ENCODE results near the gene HOXA2.

Gene HOXA2

DNA sequence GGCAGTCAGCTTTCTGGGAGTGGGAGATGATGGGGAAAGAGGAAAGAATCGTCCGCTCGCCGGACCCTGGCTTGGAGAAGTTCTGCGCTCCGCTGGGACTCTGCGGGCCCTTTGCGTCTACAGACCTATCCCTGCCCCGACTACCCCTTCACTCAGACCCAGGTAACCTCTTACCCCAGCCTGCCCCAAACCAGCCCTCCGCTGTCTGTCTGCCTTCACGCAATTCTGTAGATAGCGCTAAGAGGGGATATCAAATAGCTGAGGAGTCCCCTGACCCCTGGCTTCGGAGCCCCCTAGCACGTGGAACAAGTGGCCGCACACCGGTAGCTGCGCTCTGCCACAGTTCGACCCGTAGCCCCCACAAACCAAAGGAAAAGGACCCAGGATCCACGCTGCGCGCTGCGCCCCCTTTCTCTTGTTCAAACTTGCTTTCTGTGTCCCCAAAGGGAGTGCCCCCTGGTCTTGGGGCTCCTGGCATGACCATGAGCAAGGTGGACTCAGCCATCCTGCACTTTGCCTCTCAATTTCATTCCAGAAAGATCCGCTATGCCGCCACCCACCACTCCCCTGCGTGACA is 21.1 kb upstream of the HOXA2 start:
- DNase-seq (ENCODE audit: low read depth) = no peak
- no peak overlapping the region for H3K4me3 ChIP-seq (ENCODE audit: low read depth, low read length)
- TF ChIP-seq, protein P1, sequence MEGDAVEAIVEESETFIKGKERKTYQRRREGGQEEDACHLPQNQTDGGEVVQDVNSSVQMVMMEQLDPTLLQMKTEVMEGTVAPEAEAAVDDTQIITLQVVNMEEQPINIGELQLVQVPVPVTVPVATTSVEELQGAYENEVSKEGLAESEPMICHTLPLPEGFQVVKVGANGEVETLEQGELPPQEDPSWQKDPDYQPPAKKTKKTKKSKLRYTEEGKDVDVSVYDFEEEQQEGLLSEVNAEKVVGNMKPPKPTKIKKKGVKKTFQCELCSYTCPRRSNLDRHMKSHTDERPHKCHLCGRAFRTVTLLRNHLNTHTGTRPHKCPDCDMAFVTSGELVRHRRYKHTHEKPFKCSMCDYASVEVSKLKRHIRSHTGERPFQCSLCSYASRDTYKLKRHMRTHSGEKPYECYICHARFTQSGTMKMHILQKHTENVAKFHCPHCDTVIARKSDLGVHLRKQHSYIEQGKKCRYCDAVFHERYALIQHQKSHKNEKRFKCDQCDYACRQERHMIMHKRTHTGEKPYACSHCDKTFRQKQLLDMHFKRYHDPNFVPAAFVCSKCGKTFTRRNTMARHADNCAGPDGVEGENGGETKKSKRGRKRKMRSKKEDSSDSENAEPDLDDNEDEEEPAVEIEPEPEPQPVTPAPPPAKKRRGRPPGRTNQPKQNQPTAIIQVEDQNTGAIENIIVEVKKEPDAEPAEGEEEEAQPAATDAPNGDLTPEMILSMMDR (IDR thresholded peaks at IDR 0.05; ENCODE audit: low read depth, low read length) = no peak
- TF ChIP-seq, protein P2, sequence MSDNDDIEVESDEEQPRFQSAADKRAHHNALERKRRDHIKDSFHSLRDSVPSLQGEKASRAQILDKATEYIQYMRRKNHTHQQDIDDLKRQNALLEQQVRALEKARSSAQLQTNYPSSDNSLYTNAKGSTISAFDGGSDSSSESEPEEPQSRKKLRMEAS (IDR thresholded peaks at IDR 0.05; ENCODE audit: low read depth, low read length) = no peak
- no peak for TF ChIP-seq MYC (IDR thresholded peaks at IDR 0.05; ENCODE audit: low read depth, low read length)
- no peak for TF ChIP-seq POLR2A (IDR thresholded peaks at IDR 0.05; ENCODE audit: extremely low read depth, insufficient read length)

DNA sequence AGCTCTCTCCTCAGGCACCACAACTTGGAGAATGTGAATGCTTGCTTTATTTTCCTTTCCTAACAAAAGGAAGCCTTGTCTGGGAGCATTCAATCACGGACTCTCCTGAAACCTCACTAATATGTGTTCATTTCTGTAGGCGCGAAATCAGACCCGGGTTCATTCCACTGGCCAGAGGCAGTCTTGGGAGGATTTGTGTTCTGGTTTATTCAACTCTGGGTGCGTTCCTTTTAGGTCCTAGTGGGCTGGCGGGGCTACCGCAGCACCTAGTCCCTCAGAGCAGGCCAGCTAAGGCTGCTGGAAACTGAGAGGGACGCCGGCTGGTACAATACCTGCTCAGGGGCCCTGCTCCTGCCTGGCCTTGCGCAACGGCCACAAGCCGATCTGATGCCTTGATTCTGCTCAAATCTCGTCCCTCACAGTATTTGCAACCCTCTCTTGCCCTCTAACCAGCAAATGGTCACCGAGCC is 20.6 kb upstream of the HOXA2 start:
- no peak for DNase-seq (ENCODE audit: low read depth)
- no peak overlapping the region for H3K4me3 ChIP-seq (ENCODE audit: low read depth, low read length)
- TF ChIP-seq POLR2A (IDR thresholded peaks at IDR 0.05; ENCODE audit: extremely low read depth, insufficient read length) = no peak
- TF ChIP-seq, protein P1 (IDR thresholded peaks at IDR 0.05; ENCODE audit: low read depth, low read length) = no peak
- TF ChIP-seq MYC (IDR thresholded peaks at IDR 0.05; ENCODE audit: low read depth, low read length) = no peak
- TF ChIP-seq, protein P2 (IDR thresholded peaks at IDR 0.05; ENCODE audit: low read depth, low read length) = no peak

DNA sequence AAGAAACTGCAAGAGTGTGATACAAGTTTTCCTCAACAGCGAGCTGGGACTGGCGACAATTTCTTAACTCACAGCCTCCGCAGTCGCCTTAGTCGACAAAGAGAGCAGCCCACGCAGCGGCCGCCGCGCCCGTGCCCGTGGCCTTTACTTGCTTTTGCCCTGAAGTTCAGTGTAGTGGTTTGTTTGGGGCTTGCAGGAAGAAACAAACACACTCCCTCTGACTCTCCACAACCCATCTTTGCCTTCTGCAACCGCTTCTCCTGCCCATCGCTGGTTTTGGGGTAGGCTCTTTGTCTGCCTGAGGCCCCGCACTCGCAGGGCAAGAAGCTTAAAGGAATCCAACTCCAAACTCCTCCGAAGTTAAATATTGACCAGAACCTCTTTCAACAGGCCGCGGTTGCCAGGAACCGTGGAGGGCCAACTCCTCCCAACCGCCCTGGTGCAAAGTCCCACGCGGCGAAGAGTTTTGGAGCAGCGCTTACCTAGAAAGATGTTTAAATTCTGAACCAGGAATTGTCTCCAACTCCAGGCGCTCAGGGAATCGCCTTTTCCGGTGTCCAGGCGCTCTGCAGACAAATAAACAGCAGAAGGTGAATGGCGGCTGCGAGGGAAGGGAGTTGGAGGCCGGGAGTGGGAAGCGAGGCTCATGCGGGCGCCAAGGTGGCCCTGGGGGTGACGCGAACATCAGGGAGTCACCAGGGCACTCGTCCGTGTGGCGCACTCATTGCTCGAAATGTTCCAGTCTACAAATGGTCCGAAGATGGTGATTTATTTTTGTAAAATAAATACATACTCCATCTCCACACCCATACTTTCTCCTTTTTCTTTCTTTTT is 19.8 kb upstream of the HOXA2 start:
- TF ChIP-seq, protein P1 (IDR thresholded peaks at IDR 0.05; ENCODE audit: low read depth, low read length) = no peak
- no peak for TF ChIP-seq MYC (IDR thresholded peaks at IDR 0.05; ENCODE audit: low read depth, low read length)
- TF ChIP-seq POLR2A (IDR thresholded peaks at IDR 0.05; ENCODE audit: extremely low read depth, insufficient read length) = no peak
- TF ChIP-seq, protein P2 (IDR thresholded peaks at IDR 0.05; ENCODE audit: low read depth, low read length) = no peak
- no peak for DNase-seq (ENCODE audit: low read depth)
- H3K4me3 ChIP-seq (ENCODE audit: low read depth, low read length) = no peak overlapping the region

DNA sequence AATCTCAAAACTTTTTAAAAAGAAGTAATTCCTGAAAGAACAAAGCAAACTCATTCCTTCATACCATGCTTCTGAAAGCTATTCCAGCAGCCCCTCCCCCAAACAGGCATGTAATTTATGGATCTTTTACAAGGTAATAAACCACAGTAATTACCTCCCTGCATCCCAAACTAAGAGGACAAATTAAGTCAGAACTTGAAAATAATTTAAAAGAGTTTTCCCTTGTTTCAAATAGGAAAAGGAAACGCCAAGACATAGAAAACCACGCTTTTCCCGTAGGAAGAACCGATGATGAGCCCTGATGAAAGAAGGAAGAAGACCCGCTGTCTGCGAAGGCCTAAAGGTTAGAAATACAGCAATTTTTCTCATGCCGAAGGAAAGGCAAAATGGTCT is 19.2 kb upstream of the HOXA2 start:
- H3K4me3 ChIP-seq (ENCODE audit: low read depth, low read length) = no peak overlapping the region
- no peak for DNase-seq (ENCODE audit: low read depth)

DNA sequence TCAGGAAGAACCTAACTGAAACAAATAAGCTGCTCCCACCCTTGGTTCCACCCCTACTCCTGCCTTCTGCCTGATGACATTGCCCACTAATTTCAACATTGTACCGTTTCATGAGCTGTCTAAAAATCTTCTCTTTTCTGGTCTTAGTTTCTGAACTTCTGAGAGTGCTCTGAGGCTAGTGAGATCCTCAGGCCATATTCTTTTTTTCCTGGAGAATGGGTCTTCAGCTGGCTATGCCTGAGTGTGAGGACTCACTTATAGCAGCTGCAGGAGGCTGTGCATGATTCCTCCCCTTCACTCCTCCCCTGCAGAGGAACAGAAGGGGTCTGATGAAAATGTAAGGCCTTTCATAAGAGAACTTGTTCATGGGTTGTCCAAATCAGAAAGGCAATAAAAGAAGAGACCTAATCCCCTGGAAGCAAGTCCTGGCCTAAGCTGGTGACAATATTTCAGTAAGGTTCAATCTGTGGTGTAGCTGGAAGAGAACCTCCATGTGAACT is 17.0 kb upstream of the HOXA2 start:
- DNase-seq (ENCODE audit: low read depth) = no peak
- TF ChIP-seq MYC (IDR thresholded peaks at IDR 0.05; ENCODE audit: low read depth, low read length) (no peak), POLR2A (IDR thresholded peaks at IDR 0.05; ENCODE audit: extremely low read depth, insufficient read length) (no peak)
- TF ChIP-seq, protein P2 (IDR thresholded peaks at IDR 0.05; ENCODE audit: low read depth, low read length) = no peak
- TF ChIP-seq, protein P1 (IDR thresholded peaks at IDR 0.05; ENCODE audit: low read depth, low read length) = no peak
- H3K4me3 ChIP-seq (ENCODE audit: low read depth, low read length) = no peak overlapping the region

More for the DNA sequence above, 19.2 kb upstream of the HOXA2 start:
- TF ChIP-seq, protein P1 (IDR thresholded peaks at IDR 0.05; ENCODE audit: low read depth, low read length) = no peak
- TF ChIP-seq, protein P2 (IDR thresholded peaks at IDR 0.05; ENCODE audit: low read depth, low read length) = no peak
- TF ChIP-seq MYC (IDR thresholded peaks at IDR 0.05; ENCODE audit: low read depth, low read length) = no peak
- TF ChIP-seq POLR2A (IDR thresholded peaks at IDR 0.05; ENCODE audit: extremely low read depth, insufficient read length) = no peak
